ENCODE measurements around the gene ZC4H2.
"Not testable (repeated sequence)": the region's sequence is repeated elsewhere in the genome, so short reads cannot be mapped to it uniquely, and the experiment has no call there.

Gene ZC4H2, protein sequence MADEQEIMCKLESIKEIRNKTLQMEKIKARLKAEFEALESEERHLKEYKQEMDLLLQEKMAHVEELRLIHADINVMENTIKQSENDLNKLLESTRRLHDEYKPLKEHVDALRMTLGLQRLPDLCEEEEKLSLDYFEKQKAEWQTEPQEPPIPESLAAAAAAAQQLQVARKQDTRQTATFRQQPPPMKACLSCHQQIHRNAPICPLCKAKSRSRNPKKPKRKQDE

DNA sequence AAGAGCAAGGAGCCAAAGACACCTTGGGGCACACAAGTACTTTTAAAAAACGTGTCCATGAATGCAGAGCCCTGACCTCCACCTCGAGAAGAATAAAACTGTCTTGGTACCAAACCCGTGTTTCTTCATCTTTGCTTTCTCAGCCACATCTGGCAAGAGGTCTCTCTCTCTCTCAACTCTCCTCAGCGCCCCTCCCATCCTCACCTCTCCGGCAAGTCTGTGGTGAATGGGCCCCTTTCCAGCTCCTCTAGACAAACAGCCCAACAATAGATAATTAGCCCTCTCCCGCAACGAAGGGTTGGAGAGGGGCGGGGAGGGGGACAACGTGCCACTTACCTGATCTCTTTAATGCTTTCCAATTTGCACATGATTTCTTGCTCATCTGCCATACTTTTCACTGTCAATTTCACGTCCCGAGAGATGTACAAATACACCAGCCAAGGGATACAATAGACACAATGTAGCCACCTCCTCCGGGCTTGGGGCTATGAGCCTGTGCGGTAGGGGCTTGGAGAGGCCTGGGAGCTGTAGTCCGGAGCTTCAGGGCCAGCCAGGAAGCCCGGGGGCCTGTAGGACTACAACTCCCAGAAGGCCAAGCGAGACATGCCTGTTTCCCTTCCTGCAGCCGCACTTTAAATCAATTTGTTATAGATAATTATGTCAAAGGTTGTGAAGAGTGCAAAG lies at the start of gene ZC4H2:
Gene ZC4H2, minus strand, starts transcription at position 462 of the 684 bp plus-strand sequence. Its CDS starts 73 bp downstream, at position 389.
- DNase-seq (ENCODE audit: low read depth in 1 of 2, low spot score in 1 of 2): peak; percentile 15 to 30

DNA sequence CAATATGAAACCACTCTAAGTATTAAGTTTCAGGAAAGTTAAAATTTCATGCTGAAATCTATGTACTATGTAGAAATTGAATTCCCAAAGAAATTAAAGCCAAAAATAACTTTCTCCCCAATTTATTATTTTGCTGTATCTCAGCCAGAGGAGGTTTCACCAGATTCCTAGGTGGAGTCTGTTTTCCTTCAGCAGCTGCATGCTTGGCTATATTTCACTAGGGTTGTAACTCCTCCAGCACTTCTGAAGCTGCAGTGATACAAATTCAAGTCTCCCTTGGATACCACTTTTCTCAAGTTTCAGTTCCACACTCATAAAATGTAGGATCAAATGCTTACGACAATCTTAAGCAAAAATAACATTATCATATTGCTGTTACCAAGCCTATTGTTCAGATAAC lies 41.2 kb upstream of the ZC4H2 start:
- DNase-seq (ENCODE audit: low read depth in 1 of 2, low spot score in 1 of 2): no peak

DNA sequence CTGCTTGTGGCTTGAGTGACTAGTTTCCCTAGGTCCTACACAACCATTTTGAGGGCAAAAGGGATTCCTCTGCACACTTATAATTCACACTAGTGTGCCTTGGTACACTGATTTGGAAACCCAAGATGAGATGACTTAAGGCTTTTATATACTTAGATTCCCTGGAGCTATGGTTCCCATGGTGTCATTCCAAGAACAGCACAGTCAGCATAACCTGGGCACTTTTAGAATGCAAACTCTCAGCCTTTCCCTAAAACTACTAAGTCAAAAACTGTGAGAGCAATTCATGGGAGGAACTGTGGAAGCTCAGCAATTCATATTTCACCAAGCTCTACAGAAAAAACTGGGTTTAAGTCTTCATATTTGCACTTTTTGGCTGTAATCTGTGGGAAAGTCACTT lies 38.0 kb upstream of the ZC4H2 start:
- no peak for DNase-seq (ENCODE audit: low read depth in 1 of 2, low spot score in 1 of 2)

DNA sequence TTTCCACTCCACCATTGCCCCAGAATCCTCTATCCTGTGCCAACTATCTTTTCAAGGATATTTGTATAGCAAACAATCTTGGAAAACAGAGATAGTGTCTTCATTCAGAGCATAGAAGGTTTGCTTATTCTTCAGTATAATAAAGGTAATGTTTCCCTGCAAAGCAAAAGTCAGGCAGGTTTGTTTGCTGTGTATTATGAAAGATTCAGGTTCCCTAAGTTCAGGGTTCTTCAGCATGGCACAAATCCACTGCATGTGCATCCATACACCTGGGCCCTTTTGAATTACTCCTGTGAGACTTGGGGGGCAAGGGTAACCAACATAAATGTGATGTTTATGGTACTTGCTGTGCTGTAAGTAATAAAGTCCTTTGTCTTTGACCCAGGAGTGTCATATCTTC lies 33.2 kb upstream of the ZC4H2 start:
- DNase-seq (ENCODE audit: low read depth in 1 of 2, low spot score in 1 of 2): no peak

DNA sequence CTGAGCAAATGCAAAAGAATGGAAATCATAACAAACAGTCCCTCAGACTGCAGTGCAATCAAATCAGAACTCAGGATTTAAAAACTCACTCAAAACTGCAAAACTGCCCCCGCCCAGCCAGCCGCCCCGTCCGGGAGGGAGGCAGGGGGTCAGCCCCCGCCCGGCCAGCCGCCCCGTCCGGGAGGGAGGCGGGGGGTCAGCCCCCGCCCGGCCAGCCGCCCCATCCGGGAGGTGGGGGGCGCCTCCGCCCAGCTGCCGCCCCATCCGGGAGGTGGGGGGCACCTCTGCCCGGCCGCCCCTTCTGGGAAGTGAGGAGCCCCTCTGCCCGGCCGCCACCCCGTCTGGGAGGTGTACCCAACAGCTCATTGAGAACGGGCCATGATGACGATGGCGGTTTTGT lies 26.0 kb upstream of the ZC4H2 start:
- DNase-seq (ENCODE audit: low read depth in 1 of 2, low spot score in 1 of 2): not testable (repeated sequence)

DNA sequence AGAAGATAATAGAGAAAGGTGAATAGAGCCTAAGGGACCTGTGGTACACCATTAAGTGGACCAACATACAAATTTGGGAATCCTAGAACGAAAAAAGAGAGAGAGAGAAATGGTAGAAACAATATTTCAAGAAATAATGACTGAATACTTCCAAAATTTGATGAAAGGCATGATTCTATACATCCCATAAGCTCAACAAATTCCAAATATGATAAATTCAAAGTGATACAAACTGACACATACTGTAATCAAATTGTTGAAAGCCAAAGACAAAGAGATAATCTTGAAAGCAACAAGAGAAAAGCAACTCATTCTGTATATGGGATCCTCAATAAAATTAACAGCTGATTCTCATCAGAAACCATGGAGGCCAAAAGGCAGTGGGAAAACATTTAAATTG lies 20.6 kb upstream of the ZC4H2 start:
- DNase-seq (ENCODE audit: low read depth in 1 of 2, low spot score in 1 of 2): no peak

DNA sequence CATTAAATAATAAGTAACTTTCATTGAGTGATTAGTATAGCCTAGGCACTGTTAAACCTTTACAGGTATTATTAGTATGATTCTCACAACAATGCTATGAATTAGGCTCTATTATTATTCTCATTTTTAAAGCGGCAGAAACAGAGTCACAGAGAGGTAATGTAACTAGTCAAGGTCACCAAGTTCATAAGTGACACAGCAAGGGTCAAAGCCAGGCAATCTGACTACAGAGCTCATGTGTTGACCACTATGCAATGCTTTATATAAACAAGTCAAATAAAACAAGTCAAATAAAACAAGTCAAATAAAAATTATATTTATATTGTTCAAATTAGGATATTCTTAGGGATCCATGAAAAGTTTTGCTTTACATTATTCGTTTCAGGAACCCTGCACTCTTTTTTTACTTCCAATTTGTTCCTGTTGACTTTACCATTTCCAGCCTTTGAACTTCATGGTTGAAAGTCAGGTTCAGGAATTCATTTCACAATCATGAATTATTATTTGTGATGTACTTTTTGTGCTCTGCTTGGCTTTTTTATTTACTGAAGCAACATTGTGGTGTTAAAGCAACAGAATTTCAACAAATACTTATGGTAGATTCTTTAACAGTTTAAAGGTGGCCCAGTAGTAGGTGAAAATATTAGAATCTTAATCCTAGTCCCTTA lies 18.0 kb upstream of the ZC4H2 start:
- DNase-seq (ENCODE audit: low read depth in 1 of 2, low spot score in 1 of 2): no peak

DNA sequence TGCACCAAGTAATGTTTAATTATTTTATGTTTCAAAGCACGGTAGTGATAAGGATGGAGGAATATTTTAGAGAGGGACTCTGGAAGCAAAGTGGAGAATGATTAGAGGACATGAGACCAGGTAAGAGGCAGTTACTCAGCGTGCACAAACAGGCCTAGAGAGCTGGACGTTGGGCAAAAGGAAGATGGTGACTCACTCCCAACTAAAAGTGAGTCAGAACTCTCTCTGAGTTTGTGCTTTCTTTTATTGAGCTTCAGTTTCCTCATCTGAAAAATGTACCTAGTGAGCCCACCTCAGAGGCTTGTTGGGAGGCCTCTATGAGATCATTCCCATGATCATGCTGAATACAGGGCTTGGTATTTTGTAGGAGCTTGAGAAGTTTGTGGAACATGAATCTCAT lies 1.6 kb upstream of the ZC4H2 start:
- DNase-seq (ENCODE audit: low read depth in 1 of 2, low spot score in 1 of 2): no peak

DNA sequence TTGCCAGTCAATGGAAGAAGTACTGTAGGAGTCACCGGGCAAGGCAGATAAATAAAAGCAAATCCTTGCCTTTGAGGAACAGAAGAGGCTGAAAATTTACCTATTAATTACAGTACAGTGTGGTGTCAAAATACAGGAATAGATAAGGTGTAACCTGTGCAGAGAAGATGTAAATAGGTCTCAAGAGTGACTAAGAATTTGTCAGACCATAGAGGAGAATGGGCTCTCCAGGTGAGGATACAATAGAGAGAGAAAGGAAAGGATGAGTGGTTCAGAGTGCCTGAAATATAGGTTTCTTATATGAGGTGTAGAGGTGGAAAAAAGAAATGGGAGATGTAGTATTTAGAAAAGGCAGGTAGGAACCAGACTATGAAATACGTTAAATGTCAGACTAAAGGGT lies 801 bp upstream of the ZC4H2 start:
- DNase-seq (ENCODE audit: low read depth in 1 of 2, low spot score in 1 of 2): no peak

DNA sequence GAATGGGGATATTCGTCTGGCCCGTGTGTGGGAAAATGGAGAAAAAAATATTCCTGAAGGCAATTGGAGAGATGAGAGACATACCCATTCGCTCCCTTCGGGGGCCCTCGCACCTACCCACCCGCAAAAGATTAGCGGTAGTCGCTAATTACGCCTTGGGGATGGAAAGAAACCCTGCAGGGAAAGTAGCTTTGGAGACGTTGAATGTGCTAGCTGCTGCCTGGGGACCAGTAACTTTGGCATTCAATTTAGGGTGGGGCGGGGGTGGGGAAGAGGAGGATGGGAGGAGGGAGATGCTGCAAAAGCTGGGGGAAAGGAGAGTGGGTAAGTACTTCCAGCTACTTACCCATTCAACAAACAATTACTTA lies 407 bp upstream of the ZC4H2 start:
- no peak for DNase-seq (ENCODE audit: low read depth in 1 of 2, low spot score in 1 of 2)

DNA sequence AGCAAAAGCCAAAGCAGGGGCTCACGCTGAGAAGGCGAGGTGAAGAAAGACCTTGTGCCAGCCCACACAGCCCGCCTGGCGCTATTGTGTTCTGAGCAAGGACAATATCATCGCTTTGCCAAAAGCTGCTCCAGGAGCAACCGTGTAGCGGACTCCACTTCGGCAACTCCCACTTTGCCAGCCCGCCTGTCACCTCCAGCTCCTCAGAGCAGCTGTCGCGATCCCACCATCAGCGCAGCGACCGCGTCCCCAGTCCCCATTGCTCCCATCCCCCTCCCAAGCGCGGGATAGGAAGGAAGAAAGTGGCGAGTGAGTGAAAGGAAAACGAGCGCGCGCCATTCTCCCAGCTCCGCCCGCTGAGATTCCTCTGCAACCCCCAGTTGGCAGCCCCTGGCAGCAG lies 759 bp downstream of the ZC4H2 start:
- DNase-seq (ENCODE audit: low read depth in 1 of 2, low spot score in 1 of 2): no peak

DNA sequence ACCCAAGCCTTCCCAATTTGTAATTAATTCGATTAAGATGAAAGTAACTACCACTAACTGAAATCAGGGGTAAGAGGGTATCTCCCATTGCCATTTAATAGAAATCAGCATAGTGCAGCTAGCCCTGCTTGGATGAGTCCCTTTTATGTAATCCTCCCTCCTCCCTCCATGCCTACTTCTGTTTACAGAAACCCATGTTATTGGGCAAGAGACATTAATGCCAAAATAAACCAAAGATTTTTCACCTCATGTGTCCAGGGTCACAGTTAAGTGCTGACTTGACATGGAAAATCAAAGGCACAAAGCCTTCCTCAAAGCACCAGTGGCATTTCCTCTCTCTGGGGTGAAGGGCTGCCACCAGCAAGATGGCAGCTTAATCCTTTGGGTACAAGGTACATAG lies 50.8 kb downstream of the ZC4H2 start:
- DNase-seq (ENCODE audit: low read depth in 1 of 2, low spot score in 1 of 2): no peak

DNA sequence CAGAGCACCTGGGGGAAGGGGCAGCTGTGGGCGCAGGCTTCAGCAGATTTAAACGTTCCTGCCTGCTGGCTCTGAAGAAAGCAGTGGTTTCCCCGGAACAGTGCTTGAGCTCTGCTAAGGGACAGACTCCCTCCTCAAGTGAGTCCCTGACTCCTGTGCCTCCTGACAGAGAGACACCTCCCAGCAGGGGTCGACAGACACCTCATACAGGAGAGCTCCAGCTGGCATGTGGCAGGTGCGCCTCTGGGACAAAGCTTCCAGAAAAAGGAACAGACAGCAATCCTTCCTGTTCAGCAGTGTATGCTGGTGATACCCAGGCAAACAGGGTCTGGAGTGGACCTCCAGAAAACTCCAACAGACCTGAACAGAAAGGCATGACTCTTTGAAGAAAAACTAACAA lies 68.1 kb downstream of the ZC4H2 start:
- no peak for DNase-seq (ENCODE audit: low read depth in 1 of 2, low spot score in 1 of 2)

DNA sequence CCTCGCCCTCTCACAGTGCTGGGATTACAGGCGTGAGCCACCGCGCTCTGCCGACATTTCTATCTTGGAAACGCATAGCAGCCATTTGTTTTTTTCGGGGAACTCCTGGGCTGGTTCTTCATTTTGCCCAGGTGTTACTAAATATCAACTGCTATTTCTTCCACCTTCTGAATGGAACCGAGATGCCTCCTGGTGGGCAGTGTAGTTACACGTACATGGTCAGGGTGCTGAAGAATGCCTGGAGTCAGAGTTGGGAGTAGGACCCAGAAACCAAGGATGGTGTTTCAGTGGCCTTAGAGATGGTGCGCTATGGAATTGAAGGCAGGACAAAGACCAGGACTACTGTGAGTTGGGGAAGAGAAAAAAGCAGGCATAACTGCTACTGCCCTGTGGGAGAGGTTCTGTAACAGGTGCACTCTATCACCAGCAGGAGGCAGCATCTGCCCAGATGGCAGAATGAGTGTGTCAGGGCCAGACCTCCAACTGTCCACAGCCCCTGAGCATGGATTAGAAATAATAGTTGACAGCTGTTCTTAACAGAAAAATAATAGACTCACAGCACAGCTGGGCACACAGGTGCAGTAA lies 81.7 kb downstream of the ZC4H2 start:
- no peak for DNase-seq (ENCODE audit: low read depth in 1 of 2, low spot score in 1 of 2)

DNA sequence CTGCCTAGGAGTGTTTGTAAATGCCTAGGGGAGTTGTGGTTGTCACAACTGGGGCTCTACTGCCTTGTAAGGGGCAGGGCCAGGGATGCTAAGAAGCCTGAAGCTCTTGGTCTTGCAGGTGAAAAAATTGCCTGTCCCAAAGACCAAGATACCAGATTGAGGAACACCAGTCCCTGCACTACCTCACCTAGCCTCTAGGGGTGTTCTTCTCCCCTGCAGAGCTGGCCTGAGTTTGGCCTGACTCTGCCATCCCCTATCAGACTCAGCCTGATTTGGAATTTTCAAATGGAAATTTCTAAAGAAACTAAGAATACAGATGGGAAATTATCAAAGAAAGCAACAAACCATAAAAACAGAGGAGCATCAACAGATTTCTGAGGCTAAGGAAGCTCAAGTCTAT lies 90.4 kb downstream of the ZC4H2 start:
- DNase-seq (ENCODE audit: low read depth in 1 of 2, low spot score in 1 of 2): no peak

DNA sequence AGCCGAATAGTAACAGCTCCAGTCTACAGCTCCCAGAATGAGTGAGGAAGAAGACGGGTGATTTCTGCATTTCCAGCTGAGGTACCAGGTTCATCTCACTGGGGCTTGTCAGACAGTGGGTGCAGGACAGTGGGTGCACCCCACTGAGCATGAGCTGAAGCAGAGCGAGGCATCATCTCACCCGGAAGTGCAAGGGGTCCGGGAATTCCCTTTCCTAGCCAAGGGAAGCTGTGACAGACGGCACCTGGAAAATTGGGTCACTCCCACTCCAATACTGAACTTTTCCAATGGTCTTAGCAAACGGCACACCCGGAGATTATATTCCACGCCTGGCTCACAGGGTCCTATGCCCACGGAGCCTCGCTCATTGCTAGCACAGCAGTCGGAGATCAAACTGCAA lies 97.5 kb downstream of the ZC4H2 start:
- not testable (repeated sequence) for DNase-seq (ENCODE audit: low read depth in 1 of 2, low spot score in 1 of 2)

DNA sequence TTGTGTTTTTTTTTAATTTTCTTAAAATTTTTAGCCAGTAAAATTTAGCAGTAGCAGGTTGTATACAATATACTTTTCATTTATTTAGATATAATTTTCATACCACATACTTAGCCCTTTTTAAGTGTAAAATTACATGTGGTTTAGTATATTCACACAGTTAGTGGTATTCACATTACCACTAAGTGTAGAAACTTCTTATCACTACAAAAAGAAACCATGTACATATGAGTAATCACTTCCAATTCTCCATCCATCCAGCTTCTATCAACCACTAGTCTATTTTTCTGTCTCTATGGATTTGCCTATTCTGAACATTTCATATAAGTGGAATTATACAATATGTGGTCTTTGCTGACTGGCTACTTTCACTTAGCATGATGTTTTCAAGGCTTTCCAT lies 109.0 kb downstream of the ZC4H2 start:
- no peak for DNase-seq (ENCODE audit: low read depth in 1 of 2, low spot score in 1 of 2)
